DND-41 (cell line): Measurements from ENCODE around the gene MCC.

Source experiments
- ATAC-seq: fragments of 200-7000 bp; cut with Tn5 transposase; 3 replicates; pipeline ENCODE4 v1.9.1; 2021; ENCODE audit warnings: low read depth; ENCODE audit not compliant: insufficient read depth
- DNase-seq: peaks from one replicate; pipeline ENCODE4 v3.0.0-alpha.2; 2020
- H2AFZ ChIP-seq: 2 replicates; pipeline ENCODE4 v1.6.0; 2012; ENCODE audit warnings: low read depth, low read length
- H3K27ac ChIP-seq: 2 replicates; pipeline ENCODE4 v1.5.1; 2012; ENCODE audit warnings: low read length, inconsistent platforms
- H3K27me3 ChIP-seq: fragments of 200-600 bp; sonication (generic); 2 replicates; pipeline ENCODE4 v1.6.0; 2012; ENCODE audit warnings: low read length, mild to moderate bottlenecking, inconsistent platforms; ENCODE audit not compliant: insufficient read depth, poor library complexity
- H3K36me3 ChIP-seq: 2 replicates; pipeline ENCODE4 v1.5.1; 2012; ENCODE audit warnings: low read length, inconsistent platforms; ENCODE audit not compliant: insufficient read depth
- H3K4me1 ChIP-seq: 2 replicates; pipeline ENCODE4 v1.5.1; 2012; ENCODE audit warnings: mild to moderate bottlenecking, low read length; ENCODE audit not compliant: insufficient read depth
- H3K4me2 ChIP-seq: 2 replicates; pipeline ENCODE4 v1.6.0; 2012; ENCODE audit warnings: mild to moderate bottlenecking, moderate library complexity, low read length, inconsistent platforms; ENCODE audit not compliant: insufficient read depth
- H3K4me3 ChIP-seq, 2 experiments: fragments of 200-600 bp in 1 of 2; shearing (Covaris generic) in 1 of 2; 2 replicates each; pipeline ENCODE4 v1.5.1; 2012 to 2016; ENCODE audit warnings: inconsistent platforms in 2 of 2, low read length in 2 of 2, mild to moderate bottlenecking in 2 of 2, low read depth in 1 of 2, moderate library complexity in 1 of 2
- H3K79me2 ChIP-seq: 2 replicates; pipeline ENCODE4 v1.6.0; 2012; ENCODE audit warnings: low read length, inconsistent platforms; ENCODE audit not compliant: insufficient read depth
- H3K9ac ChIP-seq: 2 replicates; pipeline ENCODE4 v1.6.0; 2012; ENCODE audit warnings: low read depth, mild to moderate bottlenecking, inconsistent platforms, low read length, moderate library complexity
- H3K9me3 ChIP-seq: 2 replicates; pipeline ENCODE4 v1.5.1; 2012; ENCODE audit warnings: low read length, moderate library complexity, mild to moderate bottlenecking, inconsistent platforms; ENCODE audit not compliant: insufficient read depth, severe bottlenecking
- H4K20me1 ChIP-seq: 2 replicates; pipeline ENCODE4 v1.6.0; 2012; ENCODE audit warnings: low read length; ENCODE audit not compliant: insufficient read depth
- CTCF ChIP-seq: IDR thresholded peaks from 2 replicates; pipeline ENCODE4 v1.5.1; 2012; ENCODE audit warnings: borderline replicate concordance, low read length, moderate library complexity, mild to moderate bottlenecking; ENCODE audit not compliant: poor library complexity, severe bottlenecking; ENCODE audit errors: extremely low read depth
- EZH2 ChIP-seq: IDR thresholded peaks from 3 replicates; pipeline ENCODE4 v1.6.1; 2012; ENCODE audit warnings: borderline replicate concordance, low read depth, mild to moderate bottlenecking, moderate library complexity, low read length, inconsistent platforms; ENCODE audit not compliant: severe bottlenecking

Gene MCC

GRCh38 chr5:113090336-113091106, 397.7 kb downstream of the MCC start:
- TF ChIP-seq CTCF (no peak), EZH2 (no peak)
- ATAC-seq (peak; percentile 53; the same call in 1 of the 3 replicates), DNase-seq (no peak)
- peak overlapping the region; percentile 40; the same call in 1 of the 2 replicates for H2AFZ ChIP-seq
- no peaks in the 10 kb centered on the region for H3K79me2 ChIP-seq
- no peak overlapping the region for H3K9ac ChIP-seq
- H3K27ac ChIP-seq = no peak overlapping the region
- H3K4me3 ChIP-seq = no peak overlapping the region
- no peaks in the 10 kb centered on the region for H4K20me1 ChIP-seq
- no peaks in the 10 kb centered on the region for H3K9me3 ChIP-seq
- H3K4me1 ChIP-seq = no peaks in the 10 kb centered on the region
- no peaks in the 10 kb centered on the region for H3K36me3 ChIP-seq
- no peaks in the 10 kb centered on the region for H3K27me3 ChIP-seq
- H3K4me2 ChIP-seq = no peak overlapping the region

- ATAC-seq (no peak), DNase-seq (no peak)
- H2AFZ ChIP-seq = no peak overlapping the region
- no peak overlapping the region for H3K4me3 ChIP-seq
- no peaks in the 10 kb centered on the region for H3K36me3 ChIP-seq
- no peak overlapping the region for H3K9ac ChIP-seq
- no peaks in the 10 kb centered on the region for H3K9me3 ChIP-seq
- TF ChIP-seq EZH2 = no peak
- TF ChIP-seq CTCF = no peak
- no peak overlapping the region for H3K4me2 ChIP-seq
- H4K20me1 ChIP-seq = no peaks in the 10 kb centered on the region
- H3K27ac ChIP-seq = no peak overlapping the region
- H3K79me2 ChIP-seq = no peaks in the 10 kb centered on the region
- H3K4me1 ChIP-seq = no peaks in the 10 kb centered on the region
- H3K27me3 ChIP-seq = no peaks in the 10 kb centered on the region
Measured at GRCh38 chr5:113089653-113090335, 398.5 kb downstream of the MCC start.

DNA sequence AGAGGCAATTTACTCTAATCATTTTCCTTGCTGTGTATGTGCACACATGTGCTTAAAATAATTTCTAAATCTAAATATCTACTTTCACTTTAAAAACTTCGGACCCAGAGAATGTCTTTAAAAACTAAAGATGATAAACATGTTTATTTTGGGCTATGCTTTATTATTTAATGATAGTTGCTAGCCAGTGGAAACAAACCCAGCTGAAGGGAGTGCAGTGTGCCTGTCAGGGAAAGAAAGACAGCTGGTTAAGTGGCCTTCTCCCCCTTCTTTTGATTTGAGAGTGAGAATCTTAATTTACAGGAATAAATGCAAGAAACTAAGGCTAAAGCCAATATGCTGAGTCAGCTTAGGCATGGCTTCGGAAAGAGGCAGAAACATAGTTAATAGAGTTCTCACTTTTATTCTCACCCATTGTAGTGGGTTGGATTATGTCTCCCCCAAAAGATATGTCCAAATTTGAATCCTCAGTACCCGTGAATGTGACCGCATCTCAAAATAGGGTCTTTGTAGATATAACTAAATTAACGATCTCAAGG, 400.2 kb downstream of the MCC start:
- no peaks in the 10 kb centered on the region for H3K79me2 ChIP-seq
- no peak overlapping the region for H3K4me2 ChIP-seq
- TF ChIP-seq CTCF (no peak), EZH2 (no peak)
- H3K27ac ChIP-seq = no peak overlapping the region
- H3K9me3 ChIP-seq = no peaks in the 10 kb centered on the region
- H2AFZ ChIP-seq = no peak overlapping the region
- no peaks in the 10 kb centered on the region for H3K4me1 ChIP-seq
- no peak for ATAC-seq
- H4K20me1 ChIP-seq = no peaks in the 10 kb centered on the region
- no peaks in the 10 kb centered on the region for H3K27me3 ChIP-seq
- H3K36me3 ChIP-seq = no peaks in the 10 kb centered on the region
- no peak overlapping the region for H3K9ac ChIP-seq
- no peak overlapping the region for H3K4me3 ChIP-seq
- DNase-seq = no peak
